MM.1S (cell line): ENCODE measurements around the gene KLF14.
A peak's percentile ranks its signal among the peaks of the same experiment; 100 is the strongest.

Experiments
- DNase-seq: peaks from one replicate; pipeline ENCODE4 v3.0.0-alpha.2; 2015
- H2AFZ ChIP-seq: fragments of 300-600 bp; sonication (generic); 2 replicates; pipeline ENCODE4 v1.6.0; 2016; ENCODE audit warnings: antibody characterized with exemption, low read length
- H3F3A ChIP-seq: fragments of 300-600 bp; sonication (generic); 2 replicates; pipeline ENCODE4 v1.6.1; 2016; ENCODE audit warnings: mild to moderate bottlenecking, antibody characterized with exemption, low read length, moderate library complexity, mixed read lengths; ENCODE audit not compliant: insufficient read depth
- H3K27ac ChIP-seq: fragments of 300-600 bp; sonication (generic); 2 replicates; pipeline ENCODE4 v1.5.1; 2016; ENCODE audit warnings: mild to moderate bottlenecking, low read length
- H3K27me3 ChIP-seq: fragments of 300-600 bp; sonication (generic); replicated peaks from 2 replicates; pipeline ENCODE4 v1.6.0; 2016; ENCODE audit warnings: low read length; ENCODE audit not compliant: insufficient read depth
- H3K36me3 ChIP-seq: fragments of 300-600 bp; sonication (generic); replicated peaks from 2 replicates; pipeline ENCODE4 v1.6.1; 2016; ENCODE audit warnings: mild to moderate bottlenecking, low read length, mixed read lengths; ENCODE audit not compliant: insufficient read depth
- H3K4me1 ChIP-seq: fragments of 300-600 bp; sonication (generic); 2 replicates; pipeline ENCODE4 v1.6.1; 2016; ENCODE audit warnings: low read length, mixed read lengths
- H3K4me2 ChIP-seq: fragments of 300-600 bp; sonication (generic); 2 replicates; pipeline ENCODE4 v1.6.0; 2016; ENCODE audit warnings: low read depth, low read length
- H3K4me3 ChIP-seq: fragments of 300-600 bp; sonication (generic); 2 replicates; pipeline ENCODE4 v1.5.1; 2016; ENCODE audit warnings: low read length, mixed read lengths
- H3K79me2 ChIP-seq: fragments of 300-600 bp; sonication (generic); 2 replicates; pipeline ENCODE4 v1.6.1; 2016; ENCODE audit warnings: mixed run types, low read length, mixed read lengths
- H3K9ac ChIP-seq: fragments of 300-600 bp; sonication (generic); 2 replicates; pipeline ENCODE4 v1.6.1; 2016; ENCODE audit warnings: low read length, mixed read lengths
- H3K9me2 ChIP-seq: fragments of 300-600 bp; sonication (generic); replicated peaks from 2 replicates; pipeline ENCODE4 v1.6.1; 2016; ENCODE audit warnings: mild to moderate bottlenecking, low read length, mixed read lengths; ENCODE audit not compliant: insufficient read depth
- H3K9me3 ChIP-seq: fragments of 300-600 bp; sonication (generic); replicated peaks from 2 replicates; pipeline ENCODE4 v1.6.1; 2016; ENCODE audit warnings: mild to moderate bottlenecking, low read length, mixed read lengths; ENCODE audit not compliant: insufficient read depth
- H4K20me1 ChIP-seq: fragments of 300-600 bp; sonication (generic); 2 replicates; pipeline ENCODE4 v1.6.1; 2016; ENCODE audit warnings: mild to moderate bottlenecking, low read length, moderate library complexity, mixed read lengths; ENCODE audit not compliant: insufficient read depth
- CTCF ChIP-seq: fragments of 300-600 bp; sonication (generic); IDR thresholded peaks from 2 replicates; pipeline ENCODE4 v1.5.1; 2016; ENCODE audit warnings: antibody characterized with exemption, low read length, mixed read lengths
- EZH2 ChIP-seq: fragments of 300-600 bp; sonication (generic); optimal IDR thresholded peaks from 2 replicates; pipeline ENCODE3; 2017; ENCODE audit warnings: low read depth, mild to moderate bottlenecking, antibody characterized with exemption, low read length, mixed read lengths
- EZH2phosphoT487 ChIP-seq: fragments of 300-600 bp; sonication (generic); IDR thresholded peaks from 2 replicates; pipeline ENCODE4 v1.6.1; 2018; ENCODE audit warnings: antibody characterized with exemption, low read length

The KLF14 gene

GRCh38 chr7:130721486-130722277, 12.3 kb downstream of the KLF14 start:
- H3K9me2 ChIP-seq, result no peaks in the 10 kb centered on the region
- H2AFZ ChIP-seq, result no peak overlapping the region
- H4K20me1 ChIP-seq, result no peaks in the 10 kb centered on the region
- H3K9me3 ChIP-seq, result no peaks in the 10 kb centered on the region
- H3K79me2 ChIP-seq, result no peaks in the 10 kb centered on the region
- H3K4me1 ChIP-seq, result no peaks in the 10 kb centered on the region
- TF ChIP-seq CTCF, result peak; percentile 39
- TF ChIP-seq EZH2phosphoT487, result no peak
- no peak overlapping the region for H3K27ac ChIP-seq
- H3K4me2 ChIP-seq, result no peak overlapping the region
- H3K4me3 ChIP-seq, result no peak overlapping the region
- H3F3A ChIP-seq, result no peaks in the 10 kb centered on the region
- DNase-seq, result peak; percentile 26
- H3K9ac ChIP-seq, result no peak overlapping the region
- no peaks in the 10 kb centered on the region for H3K27me3 ChIP-seq
- no peaks in the 10 kb centered on the region for H3K36me3 ChIP-seq

GRCh38 chr7:130719541-130719940, 14.5 kb downstream of the KLF14 start:
- Histone ChIP-seq H2AFZ (no peak overlapping the region), H4K20me1 (no peaks in the 10 kb centered on the region), H3K27ac (no peak overlapping the region), H3K4me1 (no peaks in the 10 kb centered on the region), H3K9me3 (no peaks in the 10 kb centered on the region), H3K79me2 (no peaks in the 10 kb centered on the region), H3K4me3 (no peak overlapping the region), H3K4me2 (no peak overlapping the region), H3K27me3 (no peaks in the 10 kb centered on the region), H3K9me2 (no peaks in the 10 kb centered on the region), H3F3A (no peaks in the 10 kb centered on the region), H3K36me3 (no peaks in the 10 kb centered on the region), H3K9ac (no peak overlapping the region)
- TF ChIP-seq EZH2phosphoT487 (no peak), EZH2 (no peak), CTCF (no peak)
- DNase-seq, result no peak

- Histone ChIP-seq H3F3A (no peaks in the 10 kb centered on the region), H3K4me1 (no peaks in the 10 kb centered on the region), H3K36me3 (no peaks in the 10 kb centered on the region), H4K20me1 (no peaks in the 10 kb centered on the region), H2AFZ (no peak overlapping the region), H3K27ac (no peak overlapping the region), H3K4me2 (no peak overlapping the region), H3K9me3 (no peaks in the 10 kb centered on the region), H3K9me2 (no peaks in the 10 kb centered on the region), H3K79me2 (no peaks in the 10 kb centered on the region), H3K4me3 (no peak overlapping the region), H3K9ac (no peak overlapping the region), H3K27me3 (no peaks in the 10 kb centered on the region)
- no peak for DNase-seq
- TF ChIP-seq CTCF (no peak), EZH2phosphoT487 (no peak), EZH2 (no peak)
Measured at GRCh38 chr7:130712416-130712815, 21.6 kb downstream of the KLF14 start.
